ENCODE results near the gene MMP26.

GRCh38 chr11:4695442-4695841 is 9.1 kb upstream of the MMP26 start:
- TF ChIP-seq CTCF (IDR thresholded peaks at IDR 0.05) (no peak), POLR2A (IDR thresholded peaks at IDR 0.05) (no peak)

Data from lower leg skin (tissue), 3 donors.